ENCODE results near the gene HMGCLL1.

Gene HMGCLL1

GRCh38 chr6:55578537-55579363, at the start of gene HMGCLL1:
TSS of gene HMGCLL1 (minus strand) at chr6:55579192. CDS start at chr6:55579055, 137 bp downstream.
- no peak for DNase-seq (ENCODE audit: low read depth)

GRCh38 chr6:55621993-55622392, 43.0 kb upstream of the HMGCLL1 start:
- no peak for DNase-seq (ENCODE audit: low read depth)
- TF ChIP-seq CTCF (IDR thresholded peaks at IDR 0.05; ENCODE audit: control insufficient read depth, insufficient read depth, low read depth, low read length, missing control alignments) = no peak
- H3K4me3 ChIP-seq (ENCODE audit: control insufficient read depth, low read depth, low read length) = no peak overlapping the region

More at GRCh38 chr6:55578537-55579363, at the start of gene HMGCLL1:
- H3K4me3 ChIP-seq (ENCODE audit: control insufficient read depth, low read depth, low read length) = no peak within 1 kb of the TSS
- no peak for TF ChIP-seq CTCF (IDR thresholded peaks at IDR 0.05; ENCODE audit: control insufficient read depth, insufficient read depth, low read depth, low read length, missing control alignments)

- H3K4me3 ChIP-seq (ENCODE audit: control insufficient read depth, low read depth, low read length) = no peak overlapping the region
- TF ChIP-seq CTCF (IDR thresholded peaks at IDR 0.05; ENCODE audit: control insufficient read depth, insufficient read depth, low read depth, low read length, missing control alignments) = no peak
- no peak for DNase-seq (ENCODE audit: low read depth)
Measured at GRCh38 chr6:55621244-55621643, 42.3 kb upstream of the HMGCLL1 start.

- DNase-seq (ENCODE audit: low read depth) = no peak
- no peak overlapping the region for H3K4me3 ChIP-seq (ENCODE audit: control insufficient read depth, low read depth, low read length)
- TF ChIP-seq CTCF (IDR thresholded peaks at IDR 0.05; ENCODE audit: control insufficient read depth, insufficient read depth, low read depth, low read length, missing control alignments) = peak; percentile 71
Measured at GRCh38 chr6:55617272-55617671, 38.3 kb upstream of the HMGCLL1 start.

GRCh38 chr6:55604021-55604420, 25.0 kb upstream of the HMGCLL1 start:
- no peak for TF ChIP-seq CTCF (IDR thresholded peaks at IDR 0.05; ENCODE audit: control insufficient read depth, insufficient read depth, low read depth, low read length, missing control alignments)
- no peak overlapping the region for H3K4me3 ChIP-seq (ENCODE audit: control insufficient read depth, low read depth, low read length)
- DNase-seq (ENCODE audit: low read depth) = no peak

GRCh38 chr6:55601120-55601519, 22.1 kb upstream of the HMGCLL1 start:
- no peak overlapping the region for H3K4me3 ChIP-seq (ENCODE audit: control insufficient read depth, low read depth, low read length)
- no peak for DNase-seq (ENCODE audit: low read depth)
- TF ChIP-seq CTCF (IDR thresholded peaks at IDR 0.05; ENCODE audit: control insufficient read depth, insufficient read depth, low read depth, low read length, missing control alignments) = no peak

Measured in AG09309 (cell line).